ENCODE measurements around the gene PSORS1C1.

- TF ChIP-seq CTCF (IDR thresholded peaks at IDR 0.05) (no peak), RCOR1 (IDR thresholded peaks at IDR 0.05; ENCODE audit: low read length) (no peak), TAF1 (IDR thresholded peaks at IDR 0.05; ENCODE audit: borderline replicate concordance, low read depth, low read length) (no peak), EP300 (IDR thresholded peaks at IDR 0.05; ENCODE audit: borderline replicate concordance in 1 of 2, low read depth in 1 of 2, low read length in 1 of 2) (no peak), CHD2 (IDR thresholded peaks at IDR 0.05; ENCODE audit: low read length, partially characterized antibody) (no peak), USF1 (IDR thresholded peaks at IDR 0.05; ENCODE audit: borderline replicate concordance, low read depth) (no peak), POLR2AphosphoS5 (IDR thresholded peaks at IDR 0.05; ENCODE audit: low read depth, low read length) (no peak), ELF1 (IDR thresholded peaks at IDR 0.05) (no peak)
These were observed 56.5 kb downstream of the PSORS1C1 start for GRCh38 chr6:31170987-31171671.
